NT2/D1 (cell line): ENCODE results near the gene CNTN5.

ENCODE experiments used
- DNase-seq: peaks from one replicate; pipeline ENCODE4 v3.0.0-alpha.2; 2011; ENCODE audit warnings: low read depth, low spot score
- H3K27me3 ChIP-seq: 2 replicates; pipeline ENCODE4 v1.6.0; 2011; ENCODE audit warnings: mild to moderate bottlenecking; ENCODE audit not compliant: insufficient read length, insufficient read depth
- H3K36me3 ChIP-seq: 2 replicates; pipeline ENCODE4 v1.6.1; 2011; ENCODE audit warnings: mild to moderate bottlenecking, low read length, mixed read lengths; ENCODE audit not compliant: insufficient read depth, insufficient read length
- H3K4me1 ChIP-seq: 2 replicates; pipeline ENCODE4 v1.5.1; 2011; ENCODE audit not compliant: insufficient read depth, insufficient read length
- H3K4me3 ChIP-seq: 2 replicates; pipeline ENCODE4 v1.5.1; 2011; ENCODE audit warnings: low read depth; ENCODE audit not compliant: insufficient read length
- H3K9ac ChIP-seq: 2 replicates; pipeline ENCODE4 v1.6.0; 2011; ENCODE audit warnings: low read depth; ENCODE audit not compliant: insufficient read length
- H3K9me3 ChIP-seq: 2 replicates; pipeline ENCODE4 v1.5.1; 2011; ENCODE audit warnings: mild to moderate bottlenecking, low read length; ENCODE audit not compliant: insufficient read depth
- SUZ12 ChIP-seq: IDR thresholded peaks from 2 replicates; pipeline ENCODE4 v1.6.1; 2011; ENCODE audit not compliant: insufficient read length, insufficient read depth; ENCODE audit errors: extremely low read depth
- YY1 ChIP-seq: IDR thresholded peaks from 2 replicates; pipeline ENCODE4 v1.6.1; 2011; ENCODE audit not compliant: insufficient read length, insufficient read depth
- ZNF274 ChIP-seq: IDR thresholded peaks from 2 replicates; pipeline ENCODE4 v1.6.1; 2011; ENCODE audit warnings: mild to moderate bottlenecking, low read depth, low read length

CNTN5 gene

DNA sequence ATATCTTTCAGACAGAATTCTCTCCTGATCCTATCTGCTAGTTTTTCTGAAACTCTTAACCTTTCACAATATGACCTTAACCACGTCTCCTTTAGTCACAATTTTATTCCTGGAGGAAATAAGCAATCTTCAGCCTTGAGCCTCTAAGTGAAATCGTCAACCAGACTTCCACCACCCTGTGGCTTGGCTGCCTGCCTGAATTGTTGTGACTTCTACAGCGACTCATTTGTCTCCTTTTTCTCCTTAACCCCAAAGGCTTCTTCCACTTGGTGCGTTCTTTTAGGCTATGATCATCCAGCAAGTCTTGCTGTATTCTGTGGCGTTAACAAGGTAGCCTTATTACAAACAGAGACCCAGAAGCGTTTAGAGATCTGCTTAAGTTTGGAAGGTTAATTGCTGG lies 1131.2 kb downstream of the CNTN5 start:
- no peak overlapping the region for H3K4me3 ChIP-seq
- no peaks in the 10 kb centered on the region for H3K4me1 ChIP-seq
- no peaks in the 10 kb centered on the region for H3K9me3 ChIP-seq
- no peak for DNase-seq
- no peak overlapping the region for H3K9ac ChIP-seq
- no peaks in the 10 kb centered on the region for H3K36me3 ChIP-seq
- TF ChIP-seq SUZ12: no peak
- TF ChIP-seq ZNF274: no peak
- TF ChIP-seq YY1: no peak
- H3K27me3 ChIP-seq: no peaks in the 10 kb centered on the region

- DNase-seq: no peak
- no peaks in the 10 kb centered on the region for H3K36me3 ChIP-seq
- no peaks in the 10 kb centered on the region for H3K4me1 ChIP-seq
- no peak overlapping the region for H3K4me3 ChIP-seq
- H3K9me3 ChIP-seq: no peaks in the 10 kb centered on the region
- TF ChIP-seq SUZ12 (no peak), YY1 (no peak), ZNF274 (no peak)
- H3K9ac ChIP-seq: no peak overlapping the region
- H3K27me3 ChIP-seq: no peaks in the 10 kb centered on the region
Observed at GRCh38 chr11:100152766-100153165, 1132.0 kb downstream of the CNTN5 start.

- Histone ChIP-seq H3K4me1 (no peaks in the 10 kb centered on the region), H3K9me3 (no peaks in the 10 kb centered on the region), H3K4me3 (no peak overlapping the region), H3K27me3 (no peaks in the 10 kb centered on the region), H3K9ac (no peak overlapping the region), H3K36me3 (no peaks in the 10 kb centered on the region)
- no peak for DNase-seq
- no peak for TF ChIP-seq ZNF274
- TF ChIP-seq SUZ12: no peak
- TF ChIP-seq YY1: no peak
Observed at GRCh38 chr11:100163471-100163870, 1142.7 kb downstream of the CNTN5 start.

GRCh38 chr11:100174881-100175280 lies 1154.1 kb downstream of the CNTN5 start:
- no peaks in the 10 kb centered on the region for H3K9me3 ChIP-seq
- no peak overlapping the region for H3K4me3 ChIP-seq
- no peaks in the 10 kb centered on the region for H3K27me3 ChIP-seq
- TF ChIP-seq SUZ12 (no peak), YY1 (no peak), ZNF274 (no peak)
- H3K36me3 ChIP-seq: no peaks in the 10 kb centered on the region
- no peaks in the 10 kb centered on the region for H3K4me1 ChIP-seq
- DNase-seq: no peak
- no peak overlapping the region for H3K9ac ChIP-seq

DNA sequence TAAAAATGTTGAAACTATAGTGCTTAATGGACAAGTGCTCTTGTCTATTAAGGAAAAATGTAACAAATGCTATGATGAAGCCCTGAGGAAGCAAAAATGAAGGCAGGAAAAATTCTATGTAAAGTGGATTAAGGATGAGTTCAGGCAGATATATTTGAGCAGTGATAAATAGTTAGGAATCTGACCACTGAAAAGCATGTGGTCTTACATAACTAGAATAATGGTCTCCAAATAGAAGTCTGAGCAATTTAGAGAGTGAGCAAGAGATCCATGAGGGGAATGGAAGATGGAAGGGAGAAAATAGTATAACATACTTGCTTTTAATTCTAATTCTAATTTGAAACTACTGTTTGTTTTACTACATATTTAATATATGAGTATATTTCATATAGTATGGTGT lies 1155.7 kb downstream of the CNTN5 start:
- Histone ChIP-seq H3K9ac (no peak overlapping the region), H3K27me3 (no peaks in the 10 kb centered on the region), H3K4me3 (no peak overlapping the region), H3K36me3 (no peaks in the 10 kb centered on the region), H3K9me3 (no peaks in the 10 kb centered on the region), H3K4me1 (no peaks in the 10 kb centered on the region)
- no peak for TF ChIP-seq YY1
- TF ChIP-seq ZNF274: no peak
- TF ChIP-seq SUZ12: no peak
- DNase-seq: no peak

DNA sequence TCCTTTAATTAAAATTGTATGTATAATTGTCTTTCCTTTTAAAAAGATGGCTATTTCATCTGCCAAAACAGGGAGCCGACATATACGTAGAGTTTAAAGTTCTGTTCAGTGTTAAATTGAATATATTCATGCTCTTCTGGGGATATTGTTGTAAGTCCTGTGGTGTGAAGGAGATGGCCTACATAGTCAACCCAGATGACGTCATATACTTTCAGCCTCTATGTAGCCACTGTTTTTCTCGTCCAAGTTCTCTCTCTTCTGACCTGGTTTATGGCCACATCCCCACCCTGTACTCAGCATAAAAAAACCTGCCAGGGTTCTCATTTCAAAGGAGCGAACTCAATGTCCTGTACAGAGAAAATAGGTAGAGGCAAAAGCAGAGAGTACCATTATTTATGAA lies 1156.9 kb downstream of the CNTN5 start:
- no peaks in the 10 kb centered on the region for H3K4me1 ChIP-seq
- H3K36me3 ChIP-seq: no peaks in the 10 kb centered on the region
- H3K9me3 ChIP-seq: no peaks in the 10 kb centered on the region
- TF ChIP-seq SUZ12 (no peak), YY1 (no peak)
- H3K27me3 ChIP-seq: no peaks in the 10 kb centered on the region
- H3K9ac ChIP-seq: no peak overlapping the region
- H3K4me3 ChIP-seq: no peak overlapping the region
- DNase-seq: no peak

DNA sequence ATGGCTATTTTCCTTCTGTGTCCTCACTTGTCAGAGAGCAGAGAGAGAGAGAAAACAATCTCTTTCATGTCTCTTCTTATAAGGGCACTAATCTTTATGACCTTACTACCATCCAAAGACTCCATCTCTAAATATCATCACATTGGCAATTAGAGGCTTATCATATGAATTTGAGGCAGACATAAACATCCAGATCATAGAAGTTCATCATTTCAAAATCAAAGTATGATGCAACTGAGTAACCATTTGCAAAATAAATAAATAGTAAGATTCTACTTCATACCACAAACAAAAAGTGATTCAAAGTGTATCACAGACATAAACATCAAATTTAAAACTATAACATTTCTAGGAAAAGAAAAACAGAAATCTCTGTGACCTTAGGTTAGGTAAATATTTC lies 1161.6 kb downstream of the CNTN5 start:
- Histone ChIP-seq H3K4me3 (no peak overlapping the region), H3K4me1 (no peaks in the 10 kb centered on the region), H3K9ac (no peak overlapping the region), H3K27me3 (no peaks in the 10 kb centered on the region), H3K9me3 (no peaks in the 10 kb centered on the region), H3K36me3 (no peaks in the 10 kb centered on the region)
- TF ChIP-seq SUZ12: no peak
- TF ChIP-seq YY1: no peak
- no peak for TF ChIP-seq ZNF274
- no peak for DNase-seq

DNA sequence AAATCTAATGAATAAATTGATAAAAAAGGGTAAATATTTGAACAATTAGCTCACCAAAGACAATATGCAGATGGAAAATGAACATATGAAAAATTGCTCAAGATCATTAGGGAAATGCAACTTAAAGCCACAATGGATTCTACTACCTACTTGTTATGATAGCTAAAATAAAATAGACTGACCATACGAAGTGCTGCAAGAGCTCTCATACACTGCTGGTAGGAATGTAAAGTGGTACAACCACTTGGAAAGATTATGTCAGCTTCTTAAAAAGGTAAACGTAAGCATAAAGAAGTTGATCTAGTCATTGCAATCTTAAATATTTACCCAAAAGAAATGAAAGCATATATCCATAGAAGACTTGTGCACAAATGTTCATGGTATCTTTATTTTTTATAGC lies 1162.2 kb downstream of the CNTN5 start:
- DNase-seq: no peak
- Histone ChIP-seq H3K9ac (no peak overlapping the region), H3K36me3 (no peaks in the 10 kb centered on the region), H3K4me3 (no peak overlapping the region), H3K27me3 (no peaks in the 10 kb centered on the region), H3K9me3 (no peaks in the 10 kb centered on the region), H3K4me1 (no peaks in the 10 kb centered on the region)
- TF ChIP-seq ZNF274 (no peak), SUZ12 (no peak), YY1 (no peak)
